GM12874 (cell line): ENCODE data around the gene ADCY3.

Source experiments
- TF ChIP-seq, protein P1 (sequence below): IDR thresholded peaks from 2 replicates; pipeline ENCODE4 v1.5.1; 2011; ENCODE audit warnings: low read depth, mild to moderate bottlenecking, control low read depth, low read length, moderate library complexity; ENCODE audit not compliant: insufficient read depth

Gene ADCY3

DNA sequence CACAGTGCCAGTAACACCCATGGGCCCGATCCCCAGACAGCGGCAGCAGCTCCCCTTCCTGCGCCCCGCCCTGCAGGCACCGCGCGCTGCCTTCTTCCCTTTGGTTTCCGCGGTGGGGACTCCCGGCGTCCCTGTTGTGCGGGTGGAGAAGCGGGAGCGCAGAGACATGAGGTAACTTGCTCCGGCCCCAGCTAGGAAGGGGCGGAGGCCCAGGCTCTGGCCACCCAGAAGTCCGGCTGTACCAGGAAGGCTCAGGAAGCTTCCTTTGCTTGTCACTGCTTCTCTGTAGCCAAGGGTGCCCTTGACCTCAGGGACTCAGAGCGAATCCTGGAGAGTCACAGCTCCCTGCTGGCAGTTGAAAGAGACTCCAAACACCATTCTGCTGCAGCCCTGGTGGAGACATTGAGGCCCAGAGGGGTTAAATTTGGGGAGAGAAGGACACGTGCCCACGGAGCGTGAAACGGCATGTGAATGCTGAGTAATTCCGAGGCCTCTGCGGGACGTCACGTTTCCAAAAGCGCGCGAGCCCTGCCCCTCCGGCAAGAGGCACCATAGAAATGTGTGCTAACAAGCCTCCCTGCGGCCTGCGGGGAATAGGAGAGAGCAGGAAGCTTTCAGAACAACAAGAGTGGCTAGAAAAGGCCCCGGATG lies 6.7 kb upstream of the ADCY3 start:
- TF ChIP-seq, protein P1, sequence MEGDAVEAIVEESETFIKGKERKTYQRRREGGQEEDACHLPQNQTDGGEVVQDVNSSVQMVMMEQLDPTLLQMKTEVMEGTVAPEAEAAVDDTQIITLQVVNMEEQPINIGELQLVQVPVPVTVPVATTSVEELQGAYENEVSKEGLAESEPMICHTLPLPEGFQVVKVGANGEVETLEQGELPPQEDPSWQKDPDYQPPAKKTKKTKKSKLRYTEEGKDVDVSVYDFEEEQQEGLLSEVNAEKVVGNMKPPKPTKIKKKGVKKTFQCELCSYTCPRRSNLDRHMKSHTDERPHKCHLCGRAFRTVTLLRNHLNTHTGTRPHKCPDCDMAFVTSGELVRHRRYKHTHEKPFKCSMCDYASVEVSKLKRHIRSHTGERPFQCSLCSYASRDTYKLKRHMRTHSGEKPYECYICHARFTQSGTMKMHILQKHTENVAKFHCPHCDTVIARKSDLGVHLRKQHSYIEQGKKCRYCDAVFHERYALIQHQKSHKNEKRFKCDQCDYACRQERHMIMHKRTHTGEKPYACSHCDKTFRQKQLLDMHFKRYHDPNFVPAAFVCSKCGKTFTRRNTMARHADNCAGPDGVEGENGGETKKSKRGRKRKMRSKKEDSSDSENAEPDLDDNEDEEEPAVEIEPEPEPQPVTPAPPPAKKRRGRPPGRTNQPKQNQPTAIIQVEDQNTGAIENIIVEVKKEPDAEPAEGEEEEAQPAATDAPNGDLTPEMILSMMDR = no peak

DNA sequence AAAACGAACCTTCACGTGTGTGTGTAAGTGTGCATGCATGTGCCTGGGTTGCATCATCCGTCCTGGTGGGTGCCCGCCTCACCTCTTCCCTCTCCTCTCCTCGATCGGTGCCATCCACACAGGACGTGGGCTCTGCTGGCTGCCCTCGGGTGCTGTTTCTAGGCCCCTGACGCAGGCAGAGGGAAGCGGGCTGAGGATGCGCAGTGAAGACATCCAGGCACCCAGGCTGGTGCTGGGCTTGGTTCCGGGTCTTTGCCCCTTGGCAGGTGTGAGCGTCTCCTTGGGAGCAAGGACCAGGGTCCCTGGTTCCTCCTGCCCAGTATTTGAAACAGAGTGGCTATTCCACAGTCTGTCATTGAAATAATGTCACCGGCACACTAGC lies 6.2 kb upstream of the ADCY3 start:
- TF ChIP-seq, protein P1 = no peak

DNA sequence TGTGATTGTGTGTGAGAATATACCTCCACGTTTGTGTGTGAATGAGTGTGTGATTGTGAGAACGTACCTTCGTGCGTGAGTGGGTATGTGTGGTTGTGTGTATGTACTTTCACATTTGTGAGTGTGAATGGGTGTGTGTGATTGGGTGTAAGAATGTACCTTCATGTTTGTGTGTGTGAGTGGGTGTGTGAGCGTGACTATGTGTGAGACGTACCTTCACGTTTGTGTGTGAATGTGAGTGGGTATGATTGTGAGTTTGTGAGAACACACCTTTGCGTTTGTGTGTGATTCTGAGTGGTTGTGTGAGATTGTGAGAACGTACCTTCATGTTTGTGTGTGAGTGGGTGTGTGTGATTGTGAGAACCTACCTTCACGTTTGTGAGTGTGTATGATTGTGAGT lies 5.8 kb upstream of the ADCY3 start:
- TF ChIP-seq, protein P1 = no peak

DNA sequence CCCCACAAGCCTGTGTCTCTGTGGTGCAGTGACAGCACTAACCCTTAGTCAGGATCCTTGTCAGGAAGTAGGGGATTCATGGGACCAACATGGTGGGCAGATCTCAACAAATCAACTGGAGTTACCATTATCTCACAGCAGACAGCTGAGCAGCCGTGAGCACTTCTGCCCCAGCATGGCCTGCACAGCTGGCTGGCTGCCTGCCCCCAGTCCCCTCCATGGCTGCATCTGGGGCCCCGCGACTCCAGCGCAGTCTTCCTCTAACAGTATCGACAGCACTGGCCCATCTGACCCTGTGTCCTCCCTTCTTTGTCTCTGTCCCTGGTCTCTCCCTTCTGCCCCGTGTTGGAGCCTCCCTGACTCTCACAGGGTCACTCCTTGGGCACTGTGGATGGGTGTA lies 4.7 kb upstream of the ADCY3 start:
- TF ChIP-seq, protein P1 = no peak

DNA sequence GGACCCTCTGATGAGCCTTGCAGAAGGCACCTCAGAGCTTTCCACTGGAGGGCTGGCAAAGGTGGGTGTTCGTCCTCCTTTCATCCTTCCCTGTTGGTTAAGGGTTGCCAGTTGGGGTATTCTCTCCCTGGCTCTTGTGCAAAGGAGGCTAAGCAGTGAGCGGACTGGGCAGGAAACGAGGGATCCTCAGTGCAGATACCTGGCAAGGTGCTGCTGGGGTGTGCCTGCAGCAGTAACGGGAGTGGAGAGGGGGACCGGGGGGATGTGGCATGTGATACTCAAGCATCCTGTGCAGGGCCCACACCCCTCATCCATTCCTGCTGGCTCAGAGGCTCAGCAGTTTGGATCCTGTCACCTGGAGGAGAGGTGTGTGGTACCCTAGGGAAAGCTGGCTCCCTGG lies 4.2 kb upstream of the ADCY3 start:
- TF ChIP-seq, protein P1 = no peak

DNA sequence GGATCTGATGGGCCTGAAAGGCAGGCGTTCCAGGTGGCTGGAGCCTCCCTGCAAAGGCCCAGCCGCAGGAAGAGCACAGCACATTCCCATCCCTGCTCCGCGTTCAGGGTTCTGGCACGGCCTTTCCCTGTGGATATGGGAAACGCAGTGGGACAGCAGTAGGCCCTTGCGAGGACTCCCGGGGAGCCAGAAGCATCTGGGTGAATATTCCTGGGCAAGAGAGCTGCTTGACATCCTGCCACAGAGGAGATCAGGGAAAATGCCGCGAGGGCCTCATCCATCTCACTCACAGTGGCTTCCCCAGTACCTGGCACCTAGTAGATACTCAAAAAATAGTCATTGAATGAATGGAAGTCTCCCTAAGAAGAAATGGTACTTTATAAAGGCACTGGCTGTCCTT lies 3.1 kb upstream of the ADCY3 start:
- TF ChIP-seq, protein P1 = no peak

DNA sequence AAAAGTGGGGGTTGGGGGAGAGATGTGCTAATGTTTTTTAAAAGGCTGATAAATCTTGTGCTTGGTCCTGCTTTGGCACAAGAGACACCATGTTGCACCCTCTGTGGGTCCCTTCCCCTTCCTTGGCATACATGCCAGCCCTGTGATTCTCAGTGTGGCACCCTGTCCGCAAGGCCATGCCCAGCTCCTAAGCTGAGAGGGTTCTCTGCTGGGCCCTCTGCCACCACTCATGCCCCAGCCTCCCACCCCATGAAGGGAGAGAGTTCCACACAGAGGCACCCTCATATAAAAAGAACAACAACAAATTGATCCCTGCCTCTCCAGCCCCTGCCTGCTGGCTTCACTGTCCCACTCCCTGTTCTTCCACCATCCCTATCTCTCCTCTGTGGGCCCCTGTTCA lies 2.5 kb upstream of the ADCY3 start:
- TF ChIP-seq, protein P1 = no peak

DNA sequence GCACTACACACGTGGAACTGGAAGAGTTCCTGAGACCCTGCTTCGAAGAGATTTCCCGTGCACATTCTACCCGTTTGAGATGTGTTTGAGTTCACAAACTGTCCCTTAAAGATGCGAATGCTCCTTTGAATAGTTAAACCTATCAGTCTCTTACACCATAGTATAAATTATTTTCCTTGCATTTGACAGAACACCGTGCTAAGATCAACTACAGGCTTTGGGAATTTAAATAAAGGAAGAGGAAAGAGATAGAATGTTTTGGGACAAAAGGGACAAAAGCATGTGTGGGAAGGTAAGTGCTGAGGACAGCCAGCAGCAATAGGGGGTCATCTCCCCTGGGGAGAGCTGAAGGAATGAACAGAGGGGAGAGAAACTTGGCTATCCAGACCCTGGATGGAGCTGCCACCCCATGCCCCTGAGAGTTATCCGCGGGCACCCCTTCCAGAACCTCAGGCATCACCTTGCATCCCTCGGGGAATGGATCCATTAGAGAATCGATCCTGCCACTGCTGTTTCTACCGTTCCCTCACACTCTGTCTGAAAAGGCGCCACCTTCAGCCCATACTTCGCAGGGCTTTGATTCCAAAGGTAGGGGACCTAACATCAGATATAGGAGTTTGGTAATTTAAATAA lies 888 bp upstream of the ADCY3 start:
- TF ChIP-seq, protein P1 = peak; percentile 50; the same call in 1 of the 2 replicates
